Measurements from ENCODE around the gene ZSCAN5C. TPM values are rescaled to one million over a fixed set of nuclear protein-coding genes. Genes with fewer than 3 reads are reported as not detected.
"Not testable (repeated sequence)": the region's sequence is repeated elsewhere in the genome, so short reads cannot be mapped to it uniquely, and the experiment has no call there.

The ZSCAN5C gene
- total RNA-seq, 1 experiment from 2014 or later: not detected

GRCh38 chr19:56176310-56176709 lies 25.8 kb upstream of the ZSCAN5C start:
- not testable (repeated sequence) for H3K4me3 ChIP-seq, DNase-seq, H3K27me3 ChIP-seq, H3K9me3 ChIP-seq, H3K36me3 ChIP-seq

- Histone ChIP-seq H3K36me3 (no peaks in the 10 kb centered on the region), H3K9me3 (no peaks in the 10 kb centered on the region), H3K4me3 (no peak overlapping the region), H3K27me3 (peaks cover 2% of the 10 kb centered on the region; the same call in 1 of the 2 replicates)
- DNase-seq: no peak
Measured at GRCh38 chr19:56176881-56177280, 25.2 kb upstream of the ZSCAN5C start.

- no peaks in the 10 kb centered on the region for H3K9me3 ChIP-seq
- no peak for DNase-seq
- peaks cover 2% of the 10 kb centered on the region; the same call in 1 of the 2 replicates for H3K27me3 ChIP-seq
- H3K36me3 ChIP-seq: no peaks in the 10 kb centered on the region
- no peak overlapping the region for H3K4me3 ChIP-seq
Measured at GRCh38 chr19:56177564-56178243, 24.4 kb upstream of the ZSCAN5C start.

- DNase-seq: no peak
- H3K36me3 ChIP-seq: no peaks in the 10 kb centered on the region
- H3K4me3 ChIP-seq: no peak overlapping the region
- H3K27me3 ChIP-seq: peaks cover 2% of the 10 kb centered on the region; the same call in 1 of the 2 replicates
- no peaks in the 10 kb centered on the region for H3K9me3 ChIP-seq
Measured at GRCh38 chr19:56189785-56190184, 12.3 kb upstream of the ZSCAN5C start.

GRCh38 chr19:56191115-56191514 lies 11.0 kb upstream of the ZSCAN5C start:
- no peak overlapping the region for H3K4me3 ChIP-seq
- no peaks in the 10 kb centered on the region for H3K9me3 ChIP-seq
- H3K27me3 ChIP-seq: no peaks in the 10 kb centered on the region
- no peaks in the 10 kb centered on the region for H3K36me3 ChIP-seq
- no peak for DNase-seq

GRCh38 chr19:56191711-56192110 lies 10.4 kb upstream of the ZSCAN5C start:
- no peak overlapping the region for H3K4me3 ChIP-seq
- H3K27me3 ChIP-seq: no peaks in the 10 kb centered on the region
- no peaks in the 10 kb centered on the region for H3K9me3 ChIP-seq
- DNase-seq: no peak
- H3K36me3 ChIP-seq: no peaks in the 10 kb centered on the region

- no peak overlapping the region for H3K4me3 ChIP-seq
- H3K9me3 ChIP-seq: no peaks in the 10 kb centered on the region
- H3K27me3 ChIP-seq: no peaks in the 10 kb centered on the region
- DNase-seq: no peak
- H3K36me3 ChIP-seq: no peaks in the 10 kb centered on the region
Measured at GRCh38 chr19:56193981-56194640, 8.0 kb upstream of the ZSCAN5C start.

GRCh38 chr19:56197646-56198045 lies 4.4 kb upstream of the ZSCAN5C start, which contains the start of gene ZSCAN5B:
Gene ZSCAN5B, minus strand, starts transcription at chr19:56197783. Its CDS starts 4,731 bp downstream, at chr19:56193052.
- not testable (repeated sequence) for H3K27me3 ChIP-seq, H3K9me3 ChIP-seq, H3K4me3 ChIP-seq, H3K36me3 ChIP-seq, DNase-seq

GRCh38 chr19:56199687-56200086 lies 2.4 kb upstream of the ZSCAN5C start:
- DNase-seq: no peak
- H3K36me3 ChIP-seq: no peaks in the 10 kb centered on the region
- H3K9me3 ChIP-seq: no peaks in the 10 kb centered on the region
- H3K27me3 ChIP-seq: peaks cover 3% of the 10 kb centered on the region; the same call in 1 of the 2 replicates
- no peak overlapping the region for H3K4me3 ChIP-seq

GRCh38 chr19:56207581-56207980 lies 5.5 kb downstream of the ZSCAN5C start:
- not testable (repeated sequence) for H3K4me3 ChIP-seq, DNase-seq, H3K27me3 ChIP-seq, H3K9me3 ChIP-seq, H3K36me3 ChIP-seq

- no peaks in the 10 kb centered on the region for H3K9me3 ChIP-seq
- no peak for DNase-seq
- no peak overlapping the region for H3K4me3 ChIP-seq
- H3K27me3 ChIP-seq: peaks cover 5% of the 10 kb centered on the region; the same call in 1 of the 2 replicates
- no peaks in the 10 kb centered on the region for H3K36me3 ChIP-seq
Measured at GRCh38 chr19:56209091-56209490, 7.0 kb downstream of the ZSCAN5C start.

GRCh38 chr19:56210036-56210435 lies 8.0 kb downstream of the ZSCAN5C start:
- not testable (repeated sequence) for H3K36me3 ChIP-seq, H3K9me3 ChIP-seq

GRCh38 chr19:56211718-56212117 lies 9.6 kb downstream of the ZSCAN5C start:
- DNase-seq: no peak
- Histone ChIP-seq H3K4me3 (no peak overlapping the region), H3K9me3 (no peaks in the 10 kb centered on the region), H3K27me3 (no peaks in the 10 kb centered on the region), H3K36me3 (no peaks in the 10 kb centered on the region)

More at GRCh38 chr19:56210036-56210435, 8.0 kb downstream of the ZSCAN5C start:
- not testable (repeated sequence) for H3K4me3 ChIP-seq, DNase-seq, H3K27me3 ChIP-seq

- H3K4me3 ChIP-seq: peak overlapping the region; percentile 16; the same call in 1 of the 2 replicates
- no peaks in the 10 kb centered on the region for H3K9me3 ChIP-seq
- DNase-seq: peak; percentile 9
- no peaks in the 10 kb centered on the region for H3K27me3 ChIP-seq
- no peaks in the 10 kb centered on the region for H3K36me3 ChIP-seq
Measured at GRCh38 chr19:56217039-56217949, 15.2 kb downstream of the ZSCAN5C start.

- H3K4me3 ChIP-seq: no peak overlapping the region
- no peak for DNase-seq
- no peaks in the 10 kb centered on the region for H3K27me3 ChIP-seq
- H3K36me3 ChIP-seq: no peaks in the 10 kb centered on the region
- no peaks in the 10 kb centered on the region for H3K9me3 ChIP-seq
Measured at GRCh38 chr19:56218961-56219360, 16.9 kb downstream of the ZSCAN5C start.

- not testable (repeated sequence) for H3K36me3 ChIP-seq, DNase-seq, H3K4me3 ChIP-seq, H3K27me3 ChIP-seq, H3K9me3 ChIP-seq
Measured at GRCh38 chr19:56221442-56221841, 19.4 kb downstream of the ZSCAN5C start.

GRCh38 chr19:56221851-56222250 lies 19.8 kb downstream of the ZSCAN5C start:
- Histone ChIP-seq H3K9me3 (no peaks in the 10 kb centered on the region), H3K4me3 (no peak overlapping the region), H3K27me3 (no peaks in the 10 kb centered on the region), H3K36me3 (no peaks in the 10 kb centered on the region)
- no peak for DNase-seq

Measured in MG63 (cell line).